IMR-90 (cell line): Measurements from ENCODE around the gene PPA2. TPM values are rescaled to one million over a fixed set of nuclear protein-coding genes. Genes with fewer than 3 reads are reported as not detected.

Experiments
- ATAC-seq: fragments of 200-7000 bp; cut with Tn5 transposase; 2 replicates; pipeline ENCODE4 v1.9.1; 2020; ENCODE audit warnings: low read depth, mild to moderate bottlenecking, moderate library complexity
- BruUV-seq: library from RNA; stranded (reverse); fragments of 400-500 nt; replicated peaks from 2 replicates; lab custom pipeline; 2021; lab: Mats Ljungman, UMichigan
- CTCF ChIA-PET: fragments of 300-600 bp; formaldehyde crosslinking; extraction: SDS; loops from one replicate; lab custom pipeline; 2021; ENCODE audit warnings: antibody characterized with exemption; lab: Yijun Ruan, JAX
- POLR2A ChIA-PET: fragments of 300-600 bp; sonication (Branson Sonifier 250); formaldehyde crosslinking; loops from one replicate; lab custom pipeline; 2022; ENCODE audit warnings: antibody characterized with exemption; ENCODE audit not compliant: unreplicated experiment; lab: Charles Lee
- DNase-seq: peaks from one replicate; pipeline ENCODE4 v3.0.0; 2013
- H2AFZ ChIP-seq: replicated peaks from 2 replicates; pipeline ENCODE3; 2013; ENCODE audit warnings: low read length, mild to moderate bottlenecking; ENCODE audit not compliant: poor library complexity
- H2AK5ac ChIP-seq: 2 replicates; pipeline ENCODE4 v1.6.1; 2013; ENCODE audit warnings: low read depth, low read length, inconsistent platforms
- H2AK9ac ChIP-seq: replicated peaks from 2 replicates; pipeline ENCODE3; 2013; ENCODE audit warnings: mild to moderate bottlenecking, low read depth, low read length, moderate library complexity; ENCODE audit not compliant: poor library complexity
- H2BK120ac ChIP-seq: 2 replicates; pipeline ENCODE4 v1.6.1; 2013; ENCODE audit warnings: low read depth, low read length, inconsistent platforms
- H2BK15ac ChIP-seq: 3 replicates; pipeline ENCODE4 v1.6.1; 2013; ENCODE audit warnings: low read depth, low read length, inconsistent platforms
- H2BK20ac ChIP-seq: 2 replicates; pipeline ENCODE4 v1.6.1; 2013; ENCODE audit warnings: low read depth, mild to moderate bottlenecking, inconsistent platforms, low read length, moderate library complexity
- H2BK5ac ChIP-seq: 2 replicates; pipeline ENCODE4 v1.6.1; 2013; ENCODE audit warnings: mild to moderate bottlenecking, low read depth, low read length, inconsistent platforms; ENCODE audit not compliant: poor library complexity, severe bottlenecking
- H3K14ac ChIP-seq: replicated peaks from 2 replicates; pipeline ENCODE4 v1.6.1; 2013; ENCODE audit warnings: low read depth, low read length, inconsistent platforms
- H3K18ac ChIP-seq: 2 replicates; pipeline ENCODE4 v1.6.1; 2013; ENCODE audit warnings: low read depth, low read length, control low read depth
- H3K23ac ChIP-seq: 2 replicates; pipeline ENCODE4 v1.6.1; 2013; ENCODE audit warnings: low read depth, low read length, inconsistent platforms
- H3K27ac ChIP-seq: 2 replicates; pipeline ENCODE4 v1.5.1; 2013; ENCODE audit warnings: mild to moderate bottlenecking, control low read depth, low read length; ENCODE audit not compliant: insufficient read depth
- H3K27me3 ChIP-seq: 2 replicates; pipeline ENCODE4 v1.6.1; 2013; ENCODE audit warnings: low read length; ENCODE audit not compliant: control insufficient read depth, insufficient read depth
- H3K36me3 ChIP-seq: 2 replicates; pipeline ENCODE4 v1.6.1; 2013; ENCODE audit warnings: low read length, mixed read lengths; ENCODE audit not compliant: control insufficient read depth, insufficient read depth
- H3K4ac ChIP-seq: 2 replicates; pipeline ENCODE4 v1.6.1; 2013; ENCODE audit warnings: low read depth, low read length, inconsistent platforms
- H3K4me1 ChIP-seq: 2 replicates; pipeline ENCODE4 v1.6.1; 2013; ENCODE audit warnings: low read length, mixed read lengths; ENCODE audit not compliant: control insufficient read depth, insufficient read depth
- H3K4me2 ChIP-seq: 2 replicates; pipeline ENCODE4 v1.6.1; 2013; ENCODE audit warnings: low read depth, mild to moderate bottlenecking, control low read depth, low read length, moderate library complexity
- H3K4me3 ChIP-seq: 2 replicates; pipeline ENCODE4 v1.5.1; 2013; ENCODE audit warnings: low read depth, mild to moderate bottlenecking, control low read depth, low read length, moderate library complexity; ENCODE audit not compliant: insufficient read depth
- H3K56ac ChIP-seq: 2 replicates; pipeline ENCODE4 v1.6.1; 2013; ENCODE audit warnings: low read length, inconsistent platforms; ENCODE audit not compliant: insufficient read depth; ENCODE audit errors: extremely low read depth
- H3K79me1 ChIP-seq, 2 experiments: 2 replicates each; pipeline ENCODE4 v1.6.1; 2013; ENCODE audit warnings: low read length in 2 of 2, inconsistent platforms in 1 of 2, low read depth in 1 of 2
- H3K9ac ChIP-seq: 2 replicates; pipeline ENCODE4 v1.6.1; 2013; ENCODE audit warnings: low read depth, low read length, control low read depth
- H3K9me1 ChIP-seq: 2 replicates; pipeline ENCODE4 v1.6.1; 2013; ENCODE audit warnings: low read length, inconsistent platforms; ENCODE audit not compliant: insufficient read depth
- H3K9me3 ChIP-seq: 2 replicates; pipeline ENCODE4 v1.6.1; 2013; ENCODE audit warnings: low read length; ENCODE audit not compliant: control insufficient read depth, insufficient read depth
- H4K20me1 ChIP-seq: 2 replicates; pipeline ENCODE4 v1.6.1; 2013; ENCODE audit warnings: low read length, inconsistent platforms; ENCODE audit not compliant: insufficient read depth
- H4K5ac ChIP-seq: 2 replicates; pipeline ENCODE4 v1.6.1; 2013; ENCODE audit warnings: mild to moderate bottlenecking, low read depth, low read length, control low read depth
- H4K8ac ChIP-seq, 2 experiments: 2 replicates each; pipeline ENCODE4 v1.6.1; 2013; ENCODE audit warnings: low read depth in 2 of 2, low read length in 2 of 2, control low read depth in 1 of 2, inconsistent platforms in 1 of 2
- H4K91ac ChIP-seq: 2 replicates; pipeline ENCODE4 v1.6.1; 2013; ENCODE audit warnings: low read depth, low read length, inconsistent platforms; ENCODE audit not compliant: insufficient read depth
- CEBPB ChIP-seq: IDR thresholded peaks from 2 replicates; pipeline ENCODE4 v1.6.1; 2012; ENCODE audit warnings: low read depth, low read length, improper control_type of control experiment
- CHD1 ChIP-seq: IDR thresholded peaks from 2 replicates; pipeline ENCODE4 v1.6.1; 2012; ENCODE audit warnings: low read depth, low read length, improper control_type of control experiment
- FOS ChIP-seq: fragments of 150-350 bp; IDR thresholded peaks from 2 replicates; pipeline ENCODE4 v1.6.1; 2016; ENCODE audit warnings: low read depth, low read length
- MAFK ChIP-seq: IDR thresholded peaks from 2 replicates; pipeline ENCODE4 v1.6.1; 2012; ENCODE audit warnings: low read depth, low read length, improper control_type of control experiment
- MAZ ChIP-seq: IDR thresholded peaks from 2 replicates; pipeline ENCODE4 v1.6.1; 2012; ENCODE audit warnings: low read depth, mild to moderate bottlenecking, low read length, improper control_type of control experiment, moderate library complexity, borderline replicate concordance
- POLR2A ChIP-seq: IDR thresholded peaks from 2 replicates; pipeline ENCODE4 v1.6.1; 2012; ENCODE audit warnings: mild to moderate bottlenecking, low read depth, low read length
- RFX5 ChIP-seq: IDR thresholded peaks from 2 replicates; pipeline ENCODE4 v1.8.0; 2012; ENCODE audit warnings: low read depth, mild to moderate bottlenecking, low read length, moderate library complexity
- SMC3 ChIP-seq: fragments of 150-350 bp; IDR thresholded peaks from 2 replicates; pipeline ENCODE4 v1.6.1; 2016; ENCODE audit warnings: low read depth, mild to moderate bottlenecking, antibody characterized with exemption, low read length, moderate library complexity
- whole genome bisulfite sequencing, 2 experiments: methylation state at CpG; one replicate each; pipeline versions ENCODE4 v1.1.5 to v1.1.7; 2013; ENCODE audit warnings: missing lambda C conversion rate in 2 of 2; ENCODE audit not compliant: insufficient read length in 1 of 2; ENCODE audit errors: extremely low coverage in 2 of 2; 5-methylcytosine and 5-hydroxymethylcytosine counted together
- dilution Hi-C: fragments of 300-500 bp; cut with HindIII; formaldehyde crosslinking; loops from one replicate; pipeline ENCODE4 v1.14.3; 2018; ENCODE audit warnings: low sequenced_read_pairs; ENCODE audit not compliant: unreplicated experiment
- in situ Hi-C: fragments of 300-500 bp; cut with MboI; formaldehyde crosslinking; loops from 3 replicates; pipeline ENCODE4 v1.14.3; 2019; ENCODE audit warnings: low sequenced_read_pairs, inconsistent platforms, mixed read lengths
- intact Hi-C: fragments of 100-400 bp; cut with micrococcal nuclease; formaldehyde crosslinking; loops from 2 replicates; pipeline ENCODE4 v1.10.0; 2022
- polyA plus RNA-seq, 3 experiments: library from polyadenylated mRNA; depleted of rRNA; stranded (reverse); fragments of >200 nt; gene quantifications; 2 replicates each; pipeline ENCODE4 v1.2.3, GENCODE V29; 2012; ENCODE audit warnings: low replicate concordance in 1 of 3
- total RNA-seq: library from RNA; depleted of rRNA; stranded (reverse); fragments of >200 nt; gene quantifications from 2 replicates; pipeline ENCODE4 v1.2.3, GENCODE V29; 2012
- TF ChIP-seq, protein P1 (sequence below): fragments of 150-350 bp; IDR thresholded peaks from 2 replicates; pipeline ENCODE4 v1.6.1; 2016; ENCODE audit warnings: low read depth, mild to moderate bottlenecking, low read length, moderate library complexity, borderline replicate concordance
- TF ChIP-seq, protein P2 (sequence below): conservative IDR thresholded peaks from 2 replicates; pipeline ENCODE4 v1.5.1; 2012; ENCODE audit warnings: mild to moderate bottlenecking, low read depth, low read length, improper control_type of control experiment

The PPA2 gene
- total and polyA plus RNA-seq, 2 of the 4 experiments (the other 2 are of a cell fraction) = 43.1 to 52.5 TPM

DNA sequence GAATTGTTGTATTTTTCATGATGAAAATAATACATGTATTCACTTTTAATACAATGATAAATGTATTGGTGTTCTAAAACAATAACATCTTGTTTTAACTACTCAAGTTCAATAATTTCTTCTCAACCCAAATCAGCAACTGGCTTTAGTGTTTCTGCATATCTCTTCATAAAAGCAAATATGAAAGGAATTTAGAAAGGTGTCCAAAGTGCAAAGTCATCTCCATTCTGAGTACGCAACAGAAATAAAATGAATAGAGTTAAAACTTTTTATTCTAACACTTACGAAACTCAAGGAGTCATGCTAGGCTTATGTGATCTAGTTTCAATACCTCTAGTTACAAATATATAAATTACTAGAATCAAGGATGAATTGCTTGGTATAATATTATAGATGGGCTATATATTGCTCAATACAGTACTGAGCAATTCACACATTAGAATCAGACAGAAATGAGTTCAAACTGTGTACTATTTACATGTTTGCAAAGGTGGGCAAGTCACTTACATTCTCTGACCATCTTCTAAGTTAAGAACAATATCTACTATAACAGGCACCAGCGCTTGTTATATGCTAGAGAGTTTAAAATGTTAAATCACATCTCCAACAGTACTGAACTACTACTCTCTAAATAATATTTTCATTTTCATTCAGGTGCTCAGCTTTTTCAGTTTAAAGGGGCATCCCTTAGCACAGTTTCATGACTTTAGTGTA lies 51.5 kb downstream of the PPA2 start:
- H3K56ac ChIP-seq = no peak overlapping the region
- no peak overlapping the region for H4K91ac ChIP-seq
- H3K36me3 ChIP-seq = 0 out of 2 replicates have a peak, but pooled peaks cover 2% of the 10 kb centered on the region
- in situ Hi-C loops (no loop called here), intact Hi-C loops (no loop called here), dilution Hi-C loops (no loop called here)
- no peak overlapping the region for H3K18ac ChIP-seq
- H3K14ac ChIP-seq = no peak overlapping the region
- no peaks in the 10 kb centered on the region for H3K79me1 ChIP-seq
- H3K27me3 ChIP-seq = no peaks in the 10 kb centered on the region
- DNase-seq (no peak), ATAC-seq (no peak)
- ChIA-PET POLR2A (no interaction called here), CTCF (no interaction called here)
- BruUV-seq = no TSS peak
- H3K9me1 ChIP-seq = no peaks in the 10 kb centered on the region
- H3K23ac ChIP-seq = no peak overlapping the region
- no peak overlapping the region for H2AK9ac ChIP-seq
- H2BK15ac ChIP-seq = no peak overlapping the region
- H2AFZ ChIP-seq = no peak overlapping the region
- H2BK5ac ChIP-seq = no peak overlapping the region
- peaks cover 2% of the 10 kb centered on the region; the same call in 1 of the 2 replicates for H3K9me3 ChIP-seq
- no peak overlapping the region for H3K4me3 ChIP-seq
- H2BK120ac ChIP-seq = no peak overlapping the region
- H3K27ac ChIP-seq = no peak overlapping the region
- H3K4me2 ChIP-seq = no peak overlapping the region
- no peak overlapping the region for H3K4ac ChIP-seq
- no peak overlapping the region for H4K5ac ChIP-seq
- H3K4me1 ChIP-seq = no peaks in the 10 kb centered on the region
- no peak for TF ChIP-seq CEBPB
- TF ChIP-seq SMC3 = no peak
- TF ChIP-seq, protein P1, sequence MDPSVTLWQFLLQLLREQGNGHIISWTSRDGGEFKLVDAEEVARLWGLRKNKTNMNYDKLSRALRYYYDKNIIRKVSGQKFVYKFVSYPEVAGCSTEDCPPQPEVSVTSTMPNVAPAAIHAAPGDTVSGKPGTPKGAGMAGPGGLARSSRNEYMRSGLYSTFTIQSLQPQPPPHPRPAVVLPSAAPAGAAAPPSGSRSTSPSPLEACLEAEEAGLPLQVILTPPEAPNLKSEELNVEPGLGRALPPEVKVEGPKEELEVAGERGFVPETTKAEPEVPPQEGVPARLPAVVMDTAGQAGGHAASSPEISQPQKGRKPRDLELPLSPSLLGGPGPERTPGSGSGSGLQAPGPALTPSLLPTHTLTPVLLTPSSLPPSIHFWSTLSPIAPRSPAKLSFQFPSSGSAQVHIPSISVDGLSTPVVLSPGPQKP = no peak
- TF ChIP-seq RFX5 = no peak
- no peak for TF ChIP-seq MAZ
- no peak for TF ChIP-seq MAFK
- TF ChIP-seq FOS = no peak
- no peak for TF ChIP-seq POLR2A
- TF ChIP-seq CHD1 = no peak
- TF ChIP-seq, protein P2, sequence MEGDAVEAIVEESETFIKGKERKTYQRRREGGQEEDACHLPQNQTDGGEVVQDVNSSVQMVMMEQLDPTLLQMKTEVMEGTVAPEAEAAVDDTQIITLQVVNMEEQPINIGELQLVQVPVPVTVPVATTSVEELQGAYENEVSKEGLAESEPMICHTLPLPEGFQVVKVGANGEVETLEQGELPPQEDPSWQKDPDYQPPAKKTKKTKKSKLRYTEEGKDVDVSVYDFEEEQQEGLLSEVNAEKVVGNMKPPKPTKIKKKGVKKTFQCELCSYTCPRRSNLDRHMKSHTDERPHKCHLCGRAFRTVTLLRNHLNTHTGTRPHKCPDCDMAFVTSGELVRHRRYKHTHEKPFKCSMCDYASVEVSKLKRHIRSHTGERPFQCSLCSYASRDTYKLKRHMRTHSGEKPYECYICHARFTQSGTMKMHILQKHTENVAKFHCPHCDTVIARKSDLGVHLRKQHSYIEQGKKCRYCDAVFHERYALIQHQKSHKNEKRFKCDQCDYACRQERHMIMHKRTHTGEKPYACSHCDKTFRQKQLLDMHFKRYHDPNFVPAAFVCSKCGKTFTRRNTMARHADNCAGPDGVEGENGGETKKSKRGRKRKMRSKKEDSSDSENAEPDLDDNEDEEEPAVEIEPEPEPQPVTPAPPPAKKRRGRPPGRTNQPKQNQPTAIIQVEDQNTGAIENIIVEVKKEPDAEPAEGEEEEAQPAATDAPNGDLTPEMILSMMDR = no peak
- no peak overlapping the region for H2AK5ac ChIP-seq
- H4K20me1 ChIP-seq = no peaks in the 10 kb centered on the region
- H2BK20ac ChIP-seq = no peak overlapping the region
- H4K8ac ChIP-seq = no peak overlapping the region
- H3K9ac ChIP-seq = no peak overlapping the region
- WGBS, 2 experiments = no CpG with 5 or more reads among the region's 3 CpGs
